NAMALWA (cell line): ENCODE results near the gene SPPL2B.

ENCODE experiments used
- DNase-seq: peaks from one replicate; pipeline ENCODE4 v3.0.0-alpha.2; 2015; ENCODE audit warnings: low spot score

Gene SPPL2B

GRCh38 chr19:2300533-2300932, 28.0 kb upstream of the SPPL2B start:
- no peak for DNase-seq

GRCh38 chr19:2302319-2303210, 25.9 kb upstream of the SPPL2B start:
- no peak for DNase-seq

GRCh38 chr19:2303211-2303798, 25.2 kb upstream of the SPPL2B start:
- no peak for DNase-seq

- DNase-seq, result no peak
Measured at GRCh38 chr19:2305452-2306280, 22.8 kb upstream of the SPPL2B start.

- no peak for DNase-seq
Measured at GRCh38 chr19:2306281-2306806, 22.1 kb upstream of the SPPL2B start.

GRCh38 chr19:2306971-2307370, 21.5 kb upstream of the SPPL2B start:
- DNase-seq, result no peak

- DNase-seq, result no peak
Measured at GRCh38 chr19:2307518-2308012, 20.9 kb upstream of the SPPL2B start.

- DNase-seq, result no peak
Measured at GRCh38 chr19:2308114-2308556, 20.3 kb upstream of the SPPL2B start, which contains the start of gene LINGO3. LINGO3 (minus strand) TSS chr19:2308154; CDS start chr19:2291776, 16,378 bp downstream.

- no peak for DNase-seq
Measured at GRCh38 chr19:2309734-2310362, 18.6 kb upstream of the SPPL2B start.

- DNase-seq, result no peak
Measured at GRCh38 chr19:2311093-2311492, 17.4 kb upstream of the SPPL2B start.

- no peak for DNase-seq
Measured at GRCh38 chr19:2312820-2313501, 15.5 kb upstream of the SPPL2B start.

GRCh38 chr19:2315121-2315817, 13.2 kb upstream of the SPPL2B start:
- DNase-seq, result no peak

- DNase-seq, result no peak
Measured at GRCh38 chr19:2315818-2316353, 12.6 kb upstream of the SPPL2B start.

GRCh38 chr19:2317300-2317699, 11.2 kb upstream of the SPPL2B start:
- no peak for DNase-seq

GRCh38 chr19:2317756-2318155, 10.7 kb upstream of the SPPL2B start:
- DNase-seq, result no peak

- DNase-seq, result no peak
Measured at GRCh38 chr19:2318923-2319322, 9.6 kb upstream of the SPPL2B start.

- no peak for DNase-seq
Measured at GRCh38 chr19:2319551-2319950, 8.9 kb upstream of the SPPL2B start.

- DNase-seq, result no peak
Measured at GRCh38 chr19:2320049-2320448, 8.4 kb upstream of the SPPL2B start.

GRCh38 chr19:2320939-2321338, 7.5 kb upstream of the SPPL2B start:
- DNase-seq, result no peak
